ENCODE measurements around the gene ADAM23.

- TF ChIP-seq, protein P1, sequence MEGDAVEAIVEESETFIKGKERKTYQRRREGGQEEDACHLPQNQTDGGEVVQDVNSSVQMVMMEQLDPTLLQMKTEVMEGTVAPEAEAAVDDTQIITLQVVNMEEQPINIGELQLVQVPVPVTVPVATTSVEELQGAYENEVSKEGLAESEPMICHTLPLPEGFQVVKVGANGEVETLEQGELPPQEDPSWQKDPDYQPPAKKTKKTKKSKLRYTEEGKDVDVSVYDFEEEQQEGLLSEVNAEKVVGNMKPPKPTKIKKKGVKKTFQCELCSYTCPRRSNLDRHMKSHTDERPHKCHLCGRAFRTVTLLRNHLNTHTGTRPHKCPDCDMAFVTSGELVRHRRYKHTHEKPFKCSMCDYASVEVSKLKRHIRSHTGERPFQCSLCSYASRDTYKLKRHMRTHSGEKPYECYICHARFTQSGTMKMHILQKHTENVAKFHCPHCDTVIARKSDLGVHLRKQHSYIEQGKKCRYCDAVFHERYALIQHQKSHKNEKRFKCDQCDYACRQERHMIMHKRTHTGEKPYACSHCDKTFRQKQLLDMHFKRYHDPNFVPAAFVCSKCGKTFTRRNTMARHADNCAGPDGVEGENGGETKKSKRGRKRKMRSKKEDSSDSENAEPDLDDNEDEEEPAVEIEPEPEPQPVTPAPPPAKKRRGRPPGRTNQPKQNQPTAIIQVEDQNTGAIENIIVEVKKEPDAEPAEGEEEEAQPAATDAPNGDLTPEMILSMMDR (IDR thresholded peaks at IDR 0.05; ENCODE audit: low read depth, low read length) = no peak
- no peak for TF ChIP-seq EZH2phosphoT487 (IDR thresholded peaks at IDR 0.05; ENCODE audit: low read depth)
These were observed 175.7 kb downstream of the ADAM23 start for GRCh38 chr2:206619011-206619410.
